ENCODE results near the gene PRKCB.

DNA sequence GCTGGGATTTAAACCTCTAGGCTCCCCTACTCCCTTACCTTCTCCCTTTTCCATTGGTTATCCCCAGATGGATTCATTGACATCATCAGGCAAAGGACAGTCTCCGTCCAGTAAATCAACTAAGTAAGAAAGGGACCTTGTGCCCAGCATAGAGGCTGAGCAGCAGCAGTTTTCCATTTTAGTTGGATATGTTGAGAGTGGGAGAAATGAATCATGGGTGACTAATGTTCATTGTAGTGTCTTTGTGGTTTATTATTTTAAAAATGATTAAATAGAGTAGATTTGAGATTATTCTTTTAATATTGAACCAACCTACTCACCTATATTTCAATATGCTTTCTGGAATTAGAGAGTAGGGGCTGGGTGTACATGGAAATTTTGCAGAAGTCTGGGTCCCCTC is 321.0 kb downstream of the PRKCB start:
- TF ChIP-seq, protein P1, sequence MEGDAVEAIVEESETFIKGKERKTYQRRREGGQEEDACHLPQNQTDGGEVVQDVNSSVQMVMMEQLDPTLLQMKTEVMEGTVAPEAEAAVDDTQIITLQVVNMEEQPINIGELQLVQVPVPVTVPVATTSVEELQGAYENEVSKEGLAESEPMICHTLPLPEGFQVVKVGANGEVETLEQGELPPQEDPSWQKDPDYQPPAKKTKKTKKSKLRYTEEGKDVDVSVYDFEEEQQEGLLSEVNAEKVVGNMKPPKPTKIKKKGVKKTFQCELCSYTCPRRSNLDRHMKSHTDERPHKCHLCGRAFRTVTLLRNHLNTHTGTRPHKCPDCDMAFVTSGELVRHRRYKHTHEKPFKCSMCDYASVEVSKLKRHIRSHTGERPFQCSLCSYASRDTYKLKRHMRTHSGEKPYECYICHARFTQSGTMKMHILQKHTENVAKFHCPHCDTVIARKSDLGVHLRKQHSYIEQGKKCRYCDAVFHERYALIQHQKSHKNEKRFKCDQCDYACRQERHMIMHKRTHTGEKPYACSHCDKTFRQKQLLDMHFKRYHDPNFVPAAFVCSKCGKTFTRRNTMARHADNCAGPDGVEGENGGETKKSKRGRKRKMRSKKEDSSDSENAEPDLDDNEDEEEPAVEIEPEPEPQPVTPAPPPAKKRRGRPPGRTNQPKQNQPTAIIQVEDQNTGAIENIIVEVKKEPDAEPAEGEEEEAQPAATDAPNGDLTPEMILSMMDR (IDR thresholded peaks at IDR 0.05), result no peak
- TF ChIP-seq POLR2A (IDR thresholded peaks at IDR 0.05), result no peak

Data from thyroid gland (tissue), 4 donors.